ENCODE results near the gene CMSS1.

Gene CMSS1

DNA sequence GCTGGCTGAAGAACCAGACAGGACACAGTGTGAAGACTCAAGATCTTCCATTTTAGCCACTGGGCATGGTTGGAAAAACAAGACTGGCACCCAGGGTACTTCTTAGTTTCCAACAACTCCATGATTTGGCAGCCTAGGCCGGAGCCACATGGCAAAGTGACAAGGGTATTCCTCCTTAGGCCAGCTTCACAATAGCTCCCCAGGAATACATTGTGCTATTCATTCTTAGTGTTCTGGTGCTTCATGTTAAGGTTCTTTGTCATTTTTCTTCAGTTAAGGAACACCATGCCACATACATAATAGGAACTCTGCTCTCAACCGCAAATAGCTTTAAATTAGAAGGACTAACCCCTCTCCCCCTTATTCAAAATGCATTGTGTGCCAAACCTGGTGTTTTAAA lies 304.7 kb downstream of the CMSS1 start:
- no peaks in the 10 kb centered on the region for H3K36me3 ChIP-seq (ENCODE audit: control insufficient read depth, insufficient read depth, low read length)
- WGBS, 2 experiments (ENCODE audit: insufficient coverage in 2 of 2): 80 to 90% methylated on average over 1 to 2 of the region's 2 CpGs

DNA sequence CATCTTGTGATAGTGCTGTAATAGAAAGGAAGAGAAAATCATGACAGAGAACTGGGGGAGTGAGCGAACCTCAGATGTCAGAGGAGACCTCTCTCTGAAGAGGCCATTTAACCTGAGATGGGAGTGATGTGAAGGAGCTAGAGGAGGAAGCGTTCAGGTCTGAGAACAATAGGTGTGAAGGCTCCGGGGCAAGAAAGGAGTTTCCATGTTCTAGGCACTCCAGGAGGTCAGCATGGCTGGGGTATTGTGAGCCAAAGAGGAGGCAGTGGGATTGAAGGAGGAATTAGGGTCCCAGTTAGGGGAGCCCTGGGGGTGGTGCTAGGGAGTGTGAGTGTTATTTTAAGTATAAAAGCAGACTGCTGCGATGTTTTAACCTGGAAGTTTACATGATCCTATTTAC lies 305.4 kb downstream of the CMSS1 start:
- H3K4me1 ChIP-seq (ENCODE audit: control insufficient read depth, insufficient read depth, low read length, poor library complexity, severe bottlenecking): no peaks in the 10 kb centered on the region
- 84 to 92% methylated on average over 4 of the region's 4 CpGs for WGBS, 2 experiments (ENCODE audit: insufficient coverage in 2 of 2)
- H3K4me3 ChIP-seq (ENCODE audit: extremely low read depth, insufficient read depth, low read length, poor library complexity, severe bottlenecking): no peak overlapping the region
- H3K36me3 ChIP-seq (ENCODE audit: control insufficient read depth, insufficient read depth, low read length): no peaks in the 10 kb centered on the region
- no peaks in the 10 kb centered on the region for H3K9me3 ChIP-seq (ENCODE audit: control insufficient read depth, low read length)
- H3K27ac ChIP-seq (ENCODE audit: low read depth, low read length, severe bottlenecking): no peak overlapping the region

More for the DNA sequence above, 304.7 kb downstream of the CMSS1 start:
- H3K27ac ChIP-seq (ENCODE audit: low read depth, low read length, severe bottlenecking): no peak overlapping the region
- no peaks in the 10 kb centered on the region for H3K9me3 ChIP-seq (ENCODE audit: control insufficient read depth, low read length)
- H3K4me3 ChIP-seq (ENCODE audit: extremely low read depth, insufficient read depth, low read length, poor library complexity, severe bottlenecking): no peak overlapping the region
- H3K4me1 ChIP-seq (ENCODE audit: control insufficient read depth, insufficient read depth, low read length, poor library complexity, severe bottlenecking): no peaks in the 10 kb centered on the region

DNA sequence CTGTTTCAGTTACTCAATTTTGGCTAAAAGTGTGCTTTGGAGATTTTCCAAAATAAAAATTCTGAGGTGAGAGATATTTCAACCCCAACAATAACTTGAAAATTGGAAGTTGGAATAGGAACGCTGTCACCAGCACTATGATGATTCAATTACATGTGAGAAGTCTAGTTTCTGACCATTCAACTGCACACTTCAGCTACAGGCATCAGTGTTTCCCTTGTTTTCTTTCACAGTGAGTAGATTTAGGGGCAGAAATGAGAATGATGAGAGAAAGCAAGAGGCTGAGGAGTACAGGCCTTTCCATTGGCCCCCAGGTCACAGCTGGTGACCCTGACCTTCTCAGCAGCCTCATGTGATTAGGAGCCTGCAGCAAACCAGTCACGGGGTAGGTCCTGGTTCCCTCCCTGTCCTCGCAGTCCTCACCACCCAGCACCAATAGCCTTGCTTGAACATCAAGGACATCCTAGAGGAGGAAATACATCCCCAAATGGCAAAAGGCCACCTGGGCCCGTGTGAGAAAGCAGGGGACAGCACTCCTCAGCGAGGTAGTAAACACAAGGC lies 306.6 kb downstream of the CMSS1 start:
- Histone ChIP-seq H3K9me3 (ENCODE audit: control insufficient read depth, low read length) (no peaks in the 10 kb centered on the region), H3K4me1 (ENCODE audit: control insufficient read depth, insufficient read depth, low read length, poor library complexity, severe bottlenecking) (no peaks in the 10 kb centered on the region), H3K36me3 (ENCODE audit: control insufficient read depth, insufficient read depth, low read length) (no peaks in the 10 kb centered on the region), H3K27ac (ENCODE audit: low read depth, low read length, severe bottlenecking) (no peak overlapping the region), H3K4me3 (ENCODE audit: extremely low read depth, insufficient read depth, low read length, poor library complexity, severe bottlenecking) (no peak overlapping the region)
- 83 to 89% methylated on average over 4 of the region's 5 CpGs for WGBS, 2 experiments (ENCODE audit: insufficient coverage in 2 of 2)

DNA sequence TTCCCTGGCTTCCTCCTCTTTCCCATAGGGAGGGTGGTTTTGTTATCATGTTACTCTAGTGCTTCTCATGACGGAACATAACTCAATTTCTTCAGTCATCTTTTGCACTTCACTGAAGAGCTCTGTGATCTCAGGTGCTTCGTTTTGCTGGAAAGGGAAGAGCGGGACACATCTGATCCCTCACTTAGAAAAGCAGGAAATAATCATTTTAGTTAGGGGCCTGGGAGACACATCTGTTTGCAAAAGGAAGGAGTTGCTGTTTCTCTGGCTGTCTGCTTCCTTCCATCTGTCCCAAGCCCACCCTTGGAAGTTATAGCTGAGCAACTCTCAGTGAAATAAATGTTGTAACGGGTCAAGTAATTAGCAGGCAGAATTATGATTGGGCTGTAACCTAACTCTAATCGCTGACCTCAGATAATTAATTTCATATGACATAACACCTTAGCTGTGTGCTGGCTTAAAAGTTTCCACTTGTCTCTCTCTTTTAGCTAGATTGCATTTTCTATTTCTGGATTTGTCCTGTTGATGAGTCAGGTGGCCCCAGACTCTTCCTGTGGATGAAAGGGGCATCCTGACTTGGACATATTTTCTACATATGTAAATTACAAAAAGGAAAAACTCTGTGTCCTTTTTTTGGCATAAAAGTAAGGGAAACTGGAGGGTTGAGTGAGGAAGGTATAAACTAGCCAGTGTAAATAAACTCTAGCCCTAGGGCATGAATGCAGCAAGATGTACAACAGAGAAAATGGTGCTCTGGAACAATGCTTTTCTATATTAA lies 307.7 kb downstream of the CMSS1 start:
- WGBS, 2 experiments (ENCODE audit: insufficient coverage in 2 of 2): 83 to 100% methylated on average over 1 of the region's 5 CpGs
- no peaks in the 10 kb centered on the region for H3K4me1 ChIP-seq (ENCODE audit: control insufficient read depth, insufficient read depth, low read length, poor library complexity, severe bottlenecking)
- no peak overlapping the region for H3K4me3 ChIP-seq (ENCODE audit: extremely low read depth, insufficient read depth, low read length, poor library complexity, severe bottlenecking)
- H3K36me3 ChIP-seq (ENCODE audit: control insufficient read depth, insufficient read depth, low read length): no peaks in the 10 kb centered on the region
- no peak overlapping the region for H3K27ac ChIP-seq (ENCODE audit: low read depth, low read length, severe bottlenecking)
- no peaks in the 10 kb centered on the region for H3K9me3 ChIP-seq (ENCODE audit: control insufficient read depth, low read length)

DNA sequence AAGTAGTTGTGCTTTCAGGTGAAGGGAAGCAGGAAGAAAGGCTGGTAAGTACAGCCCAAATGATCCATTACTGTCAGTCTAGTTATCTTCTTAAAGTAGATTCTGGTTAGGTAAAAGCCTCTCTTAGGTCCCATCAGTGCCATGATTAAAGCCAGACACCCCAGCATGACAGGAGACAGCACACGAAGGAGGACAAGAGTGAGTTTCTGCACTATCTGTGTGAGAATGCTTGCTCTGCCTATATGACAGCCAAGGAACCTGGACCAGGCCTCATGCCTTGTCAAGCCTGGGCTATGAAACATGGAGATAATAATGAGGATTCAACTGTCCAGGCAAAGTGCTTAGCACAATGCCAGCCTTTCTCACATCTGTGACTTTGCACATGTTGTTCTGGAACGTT lies 310.1 kb downstream of the CMSS1 start:
- H3K27ac ChIP-seq (ENCODE audit: low read depth, low read length, severe bottlenecking): peak overlapping the region; percentile 51
- WGBS, 2 experiments (ENCODE audit: insufficient coverage in 2 of 2): 87 to 89% methylated on average over 2 of the region's 2 CpGs
- no peaks in the 10 kb centered on the region for H3K9me3 ChIP-seq (ENCODE audit: control insufficient read depth, low read length)
- no peaks in the 10 kb centered on the region for H3K4me1 ChIP-seq (ENCODE audit: control insufficient read depth, insufficient read depth, low read length, poor library complexity, severe bottlenecking)
- no peak overlapping the region for H3K4me3 ChIP-seq (ENCODE audit: extremely low read depth, insufficient read depth, low read length, poor library complexity, severe bottlenecking)
- no peaks in the 10 kb centered on the region for H3K36me3 ChIP-seq (ENCODE audit: control insufficient read depth, insufficient read depth, low read length)

DNA sequence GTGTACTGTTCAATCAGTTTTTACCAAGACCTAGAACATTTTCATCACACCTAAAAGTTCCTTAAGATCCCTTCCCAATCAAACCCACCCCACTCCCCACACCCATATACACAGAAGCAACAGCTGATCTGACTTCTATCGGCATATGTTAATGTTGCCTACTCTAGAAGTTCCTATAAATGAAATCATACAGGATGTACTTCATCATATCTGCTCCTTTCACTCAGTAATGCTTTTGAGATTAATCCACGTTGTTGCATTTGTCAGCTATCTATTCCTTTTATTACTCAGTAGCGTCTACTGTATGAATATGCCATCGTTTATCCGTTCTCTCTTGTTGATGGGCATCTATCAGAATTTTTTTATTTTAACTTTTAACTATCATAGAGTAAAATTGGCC lies 310.9 kb downstream of the CMSS1 start:
- WGBS, 2 experiments (ENCODE audit: insufficient coverage in 2 of 2): 89 to 91% methylated on average over 1 to 3 of the region's 5 CpGs

DNA sequence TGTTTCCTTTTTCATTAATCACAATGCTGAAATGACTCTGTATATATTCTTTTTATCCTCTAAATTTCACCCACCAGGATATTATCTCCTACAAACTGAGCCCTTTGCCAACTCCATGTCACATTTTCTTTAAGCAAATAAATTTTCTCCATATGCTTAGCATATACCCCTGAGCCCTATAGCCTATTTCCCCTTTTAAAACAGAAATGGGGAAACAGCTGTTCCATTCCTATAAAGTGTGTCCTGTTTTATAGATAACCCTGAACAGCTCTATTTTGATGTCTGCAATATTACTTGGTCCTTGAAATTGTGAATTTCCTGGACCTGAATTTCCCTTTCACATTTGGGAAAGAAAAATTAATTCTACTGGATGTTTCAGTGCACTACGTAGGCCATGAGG lies 312.3 kb downstream of the CMSS1 start:
- no peaks in the 10 kb centered on the region for H3K36me3 ChIP-seq (ENCODE audit: control insufficient read depth, insufficient read depth, low read length)
- WGBS, 2 experiments (ENCODE audit: insufficient coverage in 2 of 2): no CpG with 5 or more reads among the region's 1 CpG
- no peaks in the 10 kb centered on the region for H3K9me3 ChIP-seq (ENCODE audit: control insufficient read depth, low read length)
- no peak overlapping the region for H3K4me3 ChIP-seq (ENCODE audit: extremely low read depth, insufficient read depth, low read length, poor library complexity, severe bottlenecking)
- no peak overlapping the region for H3K27ac ChIP-seq (ENCODE audit: low read depth, low read length, severe bottlenecking)
- no peaks in the 10 kb centered on the region for H3K4me1 ChIP-seq (ENCODE audit: control insufficient read depth, insufficient read depth, low read length, poor library complexity, severe bottlenecking)

More for the DNA sequence above, 310.9 kb downstream of the CMSS1 start:
- H3K4me3 ChIP-seq (ENCODE audit: extremely low read depth, insufficient read depth, low read length, poor library complexity, severe bottlenecking): no peak overlapping the region
- no peak overlapping the region for H3K27ac ChIP-seq (ENCODE audit: low read depth, low read length, severe bottlenecking)
- no peaks in the 10 kb centered on the region for H3K36me3 ChIP-seq (ENCODE audit: control insufficient read depth, insufficient read depth, low read length)
- H3K4me1 ChIP-seq (ENCODE audit: control insufficient read depth, insufficient read depth, low read length, poor library complexity, severe bottlenecking): no peaks in the 10 kb centered on the region
- H3K9me3 ChIP-seq (ENCODE audit: control insufficient read depth, low read length): no peaks in the 10 kb centered on the region

DNA sequence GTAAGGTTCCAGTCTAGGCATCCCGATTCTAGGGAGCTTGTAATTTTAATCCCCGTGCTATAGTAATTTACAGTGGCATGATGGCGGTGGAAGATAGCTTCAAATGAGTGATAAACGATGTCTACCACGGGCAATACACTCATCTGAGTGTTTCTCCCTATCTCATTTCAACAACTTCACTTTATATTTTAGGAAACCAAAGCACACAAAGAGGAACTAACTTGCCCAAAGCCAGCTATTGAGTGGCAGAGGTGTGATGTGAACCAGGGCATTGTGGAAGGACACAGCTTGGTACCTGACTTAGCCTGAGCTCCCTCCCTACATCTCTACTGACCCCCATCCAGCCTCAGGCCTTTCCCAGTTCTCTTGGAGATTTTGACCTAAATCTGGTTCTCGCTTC lies 313.6 kb downstream of the CMSS1 start:
- 94 to 100% methylated on average over 3 of the region's 6 CpGs for WGBS, 2 experiments (ENCODE audit: insufficient coverage in 2 of 2)
- H3K4me3 ChIP-seq (ENCODE audit: extremely low read depth, insufficient read depth, low read length, poor library complexity, severe bottlenecking): no peak overlapping the region
- H3K4me1 ChIP-seq (ENCODE audit: control insufficient read depth, insufficient read depth, low read length, poor library complexity, severe bottlenecking): no peaks in the 10 kb centered on the region
- H3K9me3 ChIP-seq (ENCODE audit: control insufficient read depth, low read length): no peaks in the 10 kb centered on the region
- H3K27ac ChIP-seq (ENCODE audit: low read depth, low read length, severe bottlenecking): no peak overlapping the region
- no peaks in the 10 kb centered on the region for H3K36me3 ChIP-seq (ENCODE audit: control insufficient read depth, insufficient read depth, low read length)

DNA sequence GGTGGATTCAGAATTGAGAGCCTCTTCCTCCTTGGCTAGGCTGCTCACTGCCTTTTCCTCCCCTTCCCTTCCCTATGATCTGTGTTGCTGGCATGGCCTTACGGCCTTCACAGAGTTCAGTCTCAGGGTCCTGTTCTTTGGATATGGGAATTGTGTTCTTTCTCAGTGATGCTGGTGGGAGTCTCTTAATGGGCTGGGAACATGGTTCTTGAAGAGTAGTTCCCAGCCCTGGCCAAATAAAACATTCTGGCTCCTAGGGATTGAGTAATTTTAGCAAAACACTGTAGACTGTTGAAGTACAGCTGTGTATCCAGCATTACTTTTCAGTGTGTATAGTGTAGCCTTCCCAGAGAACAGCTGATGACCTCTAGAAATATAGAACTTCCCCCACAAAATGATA lies 319.3 kb downstream of the CMSS1 start:
- Histone ChIP-seq H3K4me3 (ENCODE audit: extremely low read depth, insufficient read depth, low read length, poor library complexity, severe bottlenecking) (no peak overlapping the region), H3K4me1 (ENCODE audit: control insufficient read depth, insufficient read depth, low read length, poor library complexity, severe bottlenecking) (no peaks in the 10 kb centered on the region), H3K36me3 (ENCODE audit: control insufficient read depth, insufficient read depth, low read length) (no peaks in the 10 kb centered on the region), H3K9me3 (ENCODE audit: control insufficient read depth, low read length) (no peaks in the 10 kb centered on the region), H3K27ac (ENCODE audit: low read depth, low read length, severe bottlenecking) (no peak overlapping the region)
- WGBS, 2 experiments (ENCODE audit: insufficient coverage in 2 of 2): no CpG with 5 or more reads among the region's 1 CpG

DNA sequence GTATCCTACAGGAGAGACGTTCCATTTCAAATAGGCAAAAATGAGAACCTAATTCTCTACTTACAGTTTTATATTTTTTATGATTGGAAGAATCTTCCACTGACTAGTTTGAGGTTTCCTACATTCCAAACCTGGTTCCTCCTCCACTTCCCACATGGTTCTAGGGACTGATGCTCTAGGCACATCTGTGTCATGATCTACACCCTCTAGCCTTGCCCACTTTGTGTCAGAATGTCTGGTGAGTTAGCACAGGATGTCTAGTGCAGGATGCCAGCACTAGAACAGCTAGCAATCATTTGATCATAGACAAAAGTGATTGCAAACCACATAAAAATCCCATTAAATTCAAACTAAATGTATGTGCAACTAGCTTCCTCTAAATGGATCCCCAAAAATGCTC lies 323.3 kb downstream of the CMSS1 start:
- WGBS, 2 experiments (ENCODE audit: insufficient coverage in 2 of 2): no CpG with 5 or more reads among the region's 1 CpG
- Histone ChIP-seq H3K36me3 (ENCODE audit: control insufficient read depth, insufficient read depth, low read length) (no peaks in the 10 kb centered on the region), H3K9me3 (ENCODE audit: control insufficient read depth, low read length) (peaks cover 8% of the 10 kb centered on the region), H3K4me3 (ENCODE audit: extremely low read depth, insufficient read depth, low read length, poor library complexity, severe bottlenecking) (no peak overlapping the region), H3K27ac (ENCODE audit: low read depth, low read length, severe bottlenecking) (no peak overlapping the region), H3K4me1 (ENCODE audit: control insufficient read depth, insufficient read depth, low read length, poor library complexity, severe bottlenecking) (no peaks in the 10 kb centered on the region)

DNA sequence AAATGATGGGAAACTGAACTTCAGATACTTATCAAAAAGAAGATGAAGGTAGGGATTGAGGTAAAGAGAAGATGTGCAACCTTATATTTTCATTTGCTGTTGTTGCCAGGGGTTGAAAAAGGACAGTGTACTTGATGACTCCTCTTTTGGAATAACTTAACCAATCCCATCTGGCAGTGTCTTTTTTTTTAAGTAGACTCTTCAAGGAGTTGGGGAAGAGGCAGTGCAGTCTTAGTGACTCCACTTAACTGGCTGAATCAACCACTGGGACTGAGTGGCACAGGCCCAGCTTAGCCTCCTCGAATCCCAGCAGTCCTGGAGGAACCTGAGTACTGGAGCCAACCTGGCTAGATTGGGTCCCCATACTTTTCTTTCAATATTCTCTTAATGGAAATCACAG lies 323.9 kb downstream of the CMSS1 start:
- 100% methylated on average over 1 of the region's 1 CpG; no CpG with 5 or more reads in 1 of the 2 experiments for WGBS, 2 experiments (ENCODE audit: insufficient coverage in 2 of 2)
- peaks cover 8% of the 10 kb centered on the region for H3K9me3 ChIP-seq (ENCODE audit: control insufficient read depth, low read length)
- no peaks in the 10 kb centered on the region for H3K36me3 ChIP-seq (ENCODE audit: control insufficient read depth, insufficient read depth, low read length)
- H3K4me3 ChIP-seq (ENCODE audit: extremely low read depth, insufficient read depth, low read length, poor library complexity, severe bottlenecking): no peak overlapping the region
- H3K27ac ChIP-seq (ENCODE audit: low read depth, low read length, severe bottlenecking): no peak overlapping the region
- H3K4me1 ChIP-seq (ENCODE audit: control insufficient read depth, insufficient read depth, low read length, poor library complexity, severe bottlenecking): no peaks in the 10 kb centered on the region
